Esophagus (tissue), 2 donors: ENCODE data around the gene GFM1. TPM values are rescaled to one million over a fixed set of nuclear protein-coding genes. Genes with fewer than 3 reads are reported as not detected.

Experiments used
- polyA plus RNA-seq, 2 donors: library from polyadenylated mRNA; stranded (reverse); fragments of 200-250 nt; gene quantifications; one replicate each; pipeline ENCODE4 v1.2.3, GENCODE V29; 2013
- donor health status: healthy with polysubstance abuse.
- donor health status: Bipolar disorder and iron deficiency.

The GFM1 gene
- polyA plus RNA-seq, 2 donors, result 7.5 to 16.9 TPM

Other genes starting within 250 kb of the GFM1 start
- gene MLF1, start 73.3 kb upstream of the GFM1 start, polyA plus RNA-seq, result 1 to 10 TPM; 2.1 to 2.4 TPM
- gene LXN, start 28.1 kb downstream of the GFM1 start, polyA plus RNA-seq, result 10 to 100 TPM in 1 of 2 donors, 1 to 10 TPM in 1; 7.0 to 10.5 TPM
- gene RARRES1, start 87.9 kb downstream of the GFM1 start, polyA plus RNA-seq, result 1 to 10 TPM in 1 of 2 donors, under 1 TPM in 1; 0.96 to 3.0 TPM
- 10 to 100 TPM; 41.1 to 53.6 TPM for gene MFSD1, start 157.5 kb downstream of the GFM1 start, polyA plus RNA-seq